K562 (cell line): ENCODE measurements around the gene TNFSF9. TPM values are rescaled to one million over a fixed set of nuclear protein-coding genes. Genes with fewer than 3 reads are reported as not detected.

Source experiments
- ATAC-seq: fragments of 200-7000 bp; cut with Tn5 transposase; 3 replicates; pipeline ENCODE4 v1.9.1; 2020; ENCODE audit warnings: moderate library complexity
- BruUV-seq: library from RNA; stranded (reverse); fragments of 400-500 nt; replicated peaks from 2 replicates; lab custom pipeline; 2021; lab: Mats Ljungman, UMichigan
- CTCF ChIA-PET: fragments of 300-600 bp; formaldehyde crosslinking; extraction: SDS; loops from one replicate; lab custom pipeline; 2021; ENCODE audit warnings: low intra/inter-chr PET ratio; lab: Yijun Ruan, JAX
- POLR2A ChIA-PET: fragments of 300-600, 350-650 bp; sonication (Branson Sonifier 250); formaldehyde crosslinking; extraction: SDS; loops from one replicate; lab custom pipeline; 2021; ENCODE audit warnings: antibody characterized with exemption, inconsistent platforms; lab: Yijun Ruan, JAX
- DNase-seq, 4 experiments: peaks; one replicate each; pipeline versions ENCODE4 v3.0.0 to v3.0.0-alpha.2; 2011 to 2018; ENCODE audit warnings: low spot score in 3 of 4, mixed read lengths in 3 of 4; ENCODE audit errors: extremely low read depth in 1 of 4
- FAIRE-seq: peaks from 2 replicates; lab custom pipeline; 2011; peaks lifted over from hg19 to GRCh38; lab: Jason Lieb, UNC
- H2AFZ ChIP-seq: 2 replicates; pipeline ENCODE4 v1.6.0; 2011; ENCODE audit warnings: low read depth, low read length, control low read depth, inconsistent platforms
- H3K27ac ChIP-seq: fragments of 200-600 bp; 3 replicates; pipeline ENCODE4 v1.8.0; 2011; ENCODE audit warnings: low read depth, mild to moderate bottlenecking, control low read depth, inconsistent platforms, low read length, moderate library complexity, mixed read lengths; ENCODE audit errors: extremely low read depth
- H3K27me3 ChIP-seq, 2 experiments: fragments of 300-600 bp in 1 of 2; 2 replicates in 1 of 2; 3 replicates in 1 of 2; pipeline versions ENCODE4 v1.6.0 to v1.8.0; 2011; ENCODE audit warnings: inconsistent platforms in 2 of 2, low read length in 2 of 2, mild to moderate bottlenecking in 1 of 2, mixed read lengths in 1 of 2, moderate library complexity in 1 of 2; ENCODE audit not compliant: control insufficient read depth in 2 of 2, insufficient read depth in 2 of 2
- H3K36me3 ChIP-seq: fragments of 300-600 bp; 3 replicates; pipeline ENCODE4 v1.8.0; 2011; ENCODE audit warnings: mild to moderate bottlenecking, low read length, inconsistent platforms; ENCODE audit not compliant: control insufficient read depth, insufficient read depth
- H3K4me1 ChIP-seq, 2 experiments: fragments of 200-600 bp in 1 of 2; replicated peaks in 1 of 2; 2 replicates in 1 of 2; 3 replicates in 1 of 2; pipeline versions ENCODE4 v1.5.1 to v1.8.0; 2011; ENCODE audit warnings: inconsistent platforms in 2 of 2, low read length in 2 of 2, mild to moderate bottlenecking in 1 of 2, mixed read lengths in 1 of 2, moderate library complexity in 1 of 2; ENCODE audit not compliant: control insufficient read depth in 2 of 2, insufficient read depth in 2 of 2
- H3K4me2 ChIP-seq: 2 replicates; pipeline ENCODE4 v1.6.1; 2011; ENCODE audit warnings: low read length, control low read depth, inconsistent platforms, mixed read lengths; ENCODE audit not compliant: insufficient read depth
- H3K4me3 ChIP-seq: fragments of 200-600 bp; sonication (generic), shearing (Covaris generic); 2 replicates; pipeline ENCODE4 v1.5.1; 2016; ENCODE audit warnings: control low read depth, inconsistent platforms
- H3K79me2 ChIP-seq: fragments of 200-600 bp; 3 replicates; pipeline ENCODE4 v1.8.0; 2011; ENCODE audit warnings: low read length, inconsistent platforms; ENCODE audit not compliant: control insufficient read depth, insufficient read depth
- H3K9ac ChIP-seq, 2 experiments: 2 replicates each; pipeline versions ENCODE4 v1.6.0 to v1.6.1; 2011; ENCODE audit warnings: low read depth in 2 of 2, low read length in 2 of 2, control low read depth in 1 of 2, inconsistent platforms in 1 of 2, mild to moderate bottlenecking in 1 of 2, mixed read lengths in 1 of 2; ENCODE audit not compliant: insufficient read depth in 1 of 2
- H3K9me1 ChIP-seq: one replicate; pipeline ENCODE4 v1.6.0; 2011; ENCODE audit warnings: inconsistent platforms, mild to moderate bottlenecking, low read length, moderate library complexity; ENCODE audit not compliant: control insufficient read depth, insufficient read depth
- H3K9me3 ChIP-seq: replicated peaks from 2 replicates; pipeline ENCODE4 v1.5.1; 2011; ENCODE audit warnings: low read depth, low read length, inconsistent platforms; ENCODE audit not compliant: control insufficient read depth, insufficient read depth
- H4K20me1 ChIP-seq: replicated peaks from 2 replicates; pipeline ENCODE4 v1.6.1; 2011; ENCODE audit warnings: low read length, inconsistent platforms, mixed read lengths; ENCODE audit not compliant: control insufficient read depth, insufficient read depth
- BCL6 ChIP-seq: fragments of 250-450 bp; sonication (Bioruptor Pico); IDR thresholded peaks from 2 replicates; pipeline ENCODE4 v1.4.0; 2020
- DACH1 ChIP-seq: fragments of 450-650 bp; IDR thresholded peaks from 2 replicates; pipeline ENCODE4 v1.6.1; 2018; ENCODE audit not compliant: partially characterized antibody
- DPF2 ChIP-seq: fragments of 450-650 bp; IDR thresholded peaks from 2 replicates; pipeline ENCODE4 v1.6.1; 2016
- FOXJ3 ChIP-seq: sonication (generic); formaldehyde crosslinking; IDR thresholded peaks from 2 replicates; pipeline ENCODE4 v1.4.0; 2020; ENCODE audit warnings: mild to moderate bottlenecking, missing genetic modification reagents
- HDAC2 ChIP-seq: fragments of 450-650 bp; IDR thresholded peaks from 2 replicates; pipeline ENCODE4 v1.6.1; 2016; ENCODE audit warnings: mild to moderate bottlenecking
- L3MBTL2 ChIP-seq: fragments of 450-650 bp; IDR thresholded peaks from 2 replicates; pipeline ENCODE4 v1.6.1; 2016; ENCODE audit warnings: mild to moderate bottlenecking, moderate library complexity
- NFE2L1 ChIP-seq: fragments of 450-650 bp; IDR thresholded peaks from 2 replicates; pipeline ENCODE4 v1.6.1; 2016; ENCODE audit warnings: missing genetic modification characterization, low read depth, mild to moderate bottlenecking, missing compliant biosample characterization, moderate library complexity, borderline replicate concordance
- PCBP2 ChIP-seq: fragments of 200-400 bp; formaldehyde crosslinking; IDR thresholded peaks from 2 replicates; pipeline ENCODE4 v1.6.1; 2018; ENCODE audit warnings: low read length, low read depth, mild to moderate bottlenecking, moderate library complexity; ENCODE audit not compliant: poor library complexity, severe bottlenecking
- PTBP1 ChIP-seq: fragments of 200-400 bp; formaldehyde crosslinking; IDR thresholded peaks from 2 replicates; pipeline ENCODE4 v1.6.1; 2017; ENCODE audit warnings: low read depth, low read length
- RAD21 ChIP-seq, 2 experiments: fragments of 250-450 bp in 1 of 2; fragments of 450-650 bp in 1 of 2; sonication (Bioruptor Pico) in 1 of 2; formaldehyde crosslinking in 1 of 2; IDR thresholded peaks in 1 of 2; conservative IDR thresholded peaks in 1 of 2; 2 replicates each; pipeline versions ENCODE4 v1.4.0 to v1.8.0; 2020 to 2022; ENCODE audit warnings: mild to moderate bottlenecking in 2 of 2, moderate library complexity in 1 of 2
- RUNX1 ChIP-seq: sonication (generic); IDR thresholded peaks from 2 replicates; pipeline ENCODE4 v1.6.1; 2016; ENCODE audit warnings: antibody characterized with exemption, low read depth
- SMARCA5 ChIP-seq: fragments of 450-650 bp; IDR thresholded peaks from 2 replicates; pipeline ENCODE4 v1.6.1; 2016
- STAT5A ChIP-seq: IDR thresholded peaks from 2 replicates; pipeline ENCODE4 v1.6.1; 2012; ENCODE audit warnings: low read length, inconsistent platforms, borderline replicate concordance
- ZBTB8A ChIP-seq: fragments of 450-650 bp; IDR thresholded peaks from 2 replicates; pipeline ENCODE4 v1.6.1; 2018; ENCODE audit warnings: mild to moderate bottlenecking, moderate library complexity; ENCODE audit not compliant: partially characterized antibody
- ZNF584 ChIP-seq: fragments of 200-800 bp; sonication (Bioruptor generic); IDR thresholded peaks from 2 replicates; pipeline ENCODE4 v1.6.1; 2016; ENCODE audit warnings: low read depth, mild to moderate bottlenecking, missing genetic modification characterization, missing compliant biosample characterization
- WGBS: fragments of 100-300 bp; shearing (Covaris generic); methylation state at CpG from one replicate; pipeline ENCODE4 v1.1.6; 2016; ENCODE audit warnings: low coverage, mixed read lengths; ENCODE audit not compliant: insufficient coverage; ENCODE audit errors: missing lambda C conversion rate; 5-methylcytosine and 5-hydroxymethylcytosine counted together
- in situ Hi-C: fragments of 300-500 bp; cut with MboI; formaldehyde crosslinking; loops from 4 replicates; pipeline ENCODE4 v1.15.0; 2018; ENCODE audit warnings: inconsistent platforms, mixed read lengths
- intact Hi-C: fragments of 100-400 bp; cut with micrococcal nuclease; formaldehyde crosslinking; loops from 2 replicates; pipeline ENCODE4 v1.14.2; 2022
- polyA plus RNA-seq, 8 experiments: library from polyadenylated mRNA; depleted of rRNA in 4 of 8; stranded (reverse) in 5 of 8; unstranded in 3 of 8; fragments of >200 nt; fragmentation: Nextera tagmentation in 2 of 8; fragmentation: Illumina TruSeq in 1 of 8; extraction: Ambion mirVana in 2 of 8; extraction: Trizol in 1 of 8; gene quantifications; 2 replicates each; pipeline versions ENCODE4 v1.2.1 to v1.2.3, GENCODE V29; 2011 to 2014; ENCODE audit warnings: inconsistent platforms in 1 of 8, missing spikeins in 1 of 8
- total RNA-seq, 7 experiments: library from RNA; depleted of rRNA in 6 of 7; stranded (reverse); fragments of >200 nt in 6 of 7; fragmentation: Illumina TruSeq in 2 of 7; extraction: Trizol in 2 of 7; gene quantifications; 2 replicates each; pipeline versions ENCODE4 v1.2.1 to v1.2.3, GENCODE V29; 2011 to 2021; ENCODE audit warnings: low replicate concordance in 1 of 7
- TF ChIP-seq, protein P1 (sequence below): fragments of 450-650 bp; IDR thresholded peaks from 2 replicates; pipeline ENCODE4 v1.6.1; 2017; ENCODE audit warnings: antibody characterized with exemption, mild to moderate bottlenecking
- TF ChIP-seq, protein P2 (sequence below): sonication (generic); formaldehyde crosslinking; IDR thresholded peaks from 2 replicates; pipeline ENCODE4 v1.9.0; 2022; ENCODE audit warnings: mild to moderate bottlenecking, missing genetic modification reagents

TNFSF9 gene
- total and polyA plus RNA-seq, 9 of the 15 experiments (the other 6 are each of a cell fraction or from before 2014, with no cell fraction given) = 1.4 to 17.9 (median 6.5) TPM

DNA sequence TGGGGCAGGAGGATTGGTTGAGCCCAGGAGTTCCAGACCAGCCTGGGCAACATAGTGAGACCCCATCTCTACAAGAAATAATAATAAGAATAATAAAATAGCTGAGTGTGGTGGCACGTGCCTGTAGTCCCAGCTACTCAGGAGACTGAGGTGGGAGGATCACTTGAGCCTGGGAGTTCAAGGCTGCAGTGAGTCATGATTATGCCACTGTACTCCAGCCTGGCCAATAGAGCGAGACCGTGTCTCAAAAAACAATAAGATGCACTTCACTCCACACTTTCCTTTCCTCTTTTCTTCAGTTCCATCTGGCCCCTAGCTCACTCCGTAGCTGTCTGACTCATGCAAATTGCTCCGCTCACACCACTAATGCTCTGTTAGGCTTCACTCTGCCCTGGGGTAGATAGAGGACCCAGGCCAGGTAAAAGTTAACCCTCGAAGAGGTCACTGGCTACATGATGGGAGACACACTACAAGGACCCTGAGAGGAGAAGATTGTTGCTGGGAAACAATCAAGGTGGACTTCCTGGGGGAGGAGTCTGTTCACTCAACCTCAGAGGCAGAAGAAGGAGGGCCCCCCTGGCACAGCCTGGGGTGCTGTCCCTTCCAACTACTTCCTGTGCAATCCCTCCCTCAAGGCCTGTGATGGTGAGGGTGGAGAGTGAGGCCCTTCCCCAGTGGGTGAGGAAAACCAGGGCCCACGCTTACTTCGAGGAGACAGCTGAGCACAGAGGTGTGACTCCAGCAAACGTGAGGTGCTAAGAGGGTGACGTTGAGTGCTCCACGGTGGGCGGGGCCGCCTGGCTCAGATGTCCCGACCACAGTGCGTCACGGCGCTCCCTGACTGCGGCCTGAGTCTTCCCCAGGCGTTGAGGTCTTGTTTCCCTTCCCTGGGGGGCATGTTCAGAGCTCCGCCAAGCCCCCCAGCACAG lies 8.8 kb upstream of the TNFSF9 start:
- H3K36me3 ChIP-seq = no peaks in the 10 kb centered on the region
- H3K9me1 ChIP-seq = no peaks in the 10 kb centered on the region
- FAIRE-seq (peak; percentile 80), ATAC-seq (peak; percentile 87), DNase-seq (peak; percentile 63 to 68 (median 66))
- BruUV-seq = no TSS peak
- intact Hi-C loops = no loop called here
- 25% methylated on average over 19 of the region's 20 CpGs for WGBS
- ChIA-PET CTCF (no interaction called here), POLR2A (interaction anchor here (0.6 to 3.3 kb wide), 3 partner anchors 9 to 11 kb away, joined by 3 to 21 read pairs (median 5); partner anchors contain the start of gene TNFSF9)
- H3K9me3 ChIP-seq = no peaks in the 10 kb centered on the region
- in situ Hi-C loops = loop anchor here (10.0 kb wide), 1 partner anchor 343 kb away; no protein-coding TSS in a partner anchor
- no peaks in the 10 kb centered on the region; the same call in 1 of the 2 replicates for H4K20me1 ChIP-seq
- peak overlapping the region; percentile 39 to 41; a peak in 3 of 4 replicates for H3K9ac ChIP-seq
- H2AFZ ChIP-seq = peak overlapping the region; percentile 93
- H3K4me2 ChIP-seq = peak overlapping the region; percentile 43
- no peaks in the 10 kb centered on the region for H3K27me3 ChIP-seq
- H3K4me3 ChIP-seq = no peak overlapping the region
- H3K79me2 ChIP-seq = no peaks in the 10 kb centered on the region
- H3K4me1 ChIP-seq = peaks cover 16 to 17% of the 10 kb centered on the region in 2 experiments
- H3K27ac ChIP-seq = peak overlapping the region; percentile 25; the same call in 1 of the 3 replicates
- TF ChIP-seq PTBP1 = peak; percentile 76; the same call in 1 of the 2 replicates
- TF ChIP-seq L3MBTL2 = peak; percentile 91
- TF ChIP-seq, protein P1, sequence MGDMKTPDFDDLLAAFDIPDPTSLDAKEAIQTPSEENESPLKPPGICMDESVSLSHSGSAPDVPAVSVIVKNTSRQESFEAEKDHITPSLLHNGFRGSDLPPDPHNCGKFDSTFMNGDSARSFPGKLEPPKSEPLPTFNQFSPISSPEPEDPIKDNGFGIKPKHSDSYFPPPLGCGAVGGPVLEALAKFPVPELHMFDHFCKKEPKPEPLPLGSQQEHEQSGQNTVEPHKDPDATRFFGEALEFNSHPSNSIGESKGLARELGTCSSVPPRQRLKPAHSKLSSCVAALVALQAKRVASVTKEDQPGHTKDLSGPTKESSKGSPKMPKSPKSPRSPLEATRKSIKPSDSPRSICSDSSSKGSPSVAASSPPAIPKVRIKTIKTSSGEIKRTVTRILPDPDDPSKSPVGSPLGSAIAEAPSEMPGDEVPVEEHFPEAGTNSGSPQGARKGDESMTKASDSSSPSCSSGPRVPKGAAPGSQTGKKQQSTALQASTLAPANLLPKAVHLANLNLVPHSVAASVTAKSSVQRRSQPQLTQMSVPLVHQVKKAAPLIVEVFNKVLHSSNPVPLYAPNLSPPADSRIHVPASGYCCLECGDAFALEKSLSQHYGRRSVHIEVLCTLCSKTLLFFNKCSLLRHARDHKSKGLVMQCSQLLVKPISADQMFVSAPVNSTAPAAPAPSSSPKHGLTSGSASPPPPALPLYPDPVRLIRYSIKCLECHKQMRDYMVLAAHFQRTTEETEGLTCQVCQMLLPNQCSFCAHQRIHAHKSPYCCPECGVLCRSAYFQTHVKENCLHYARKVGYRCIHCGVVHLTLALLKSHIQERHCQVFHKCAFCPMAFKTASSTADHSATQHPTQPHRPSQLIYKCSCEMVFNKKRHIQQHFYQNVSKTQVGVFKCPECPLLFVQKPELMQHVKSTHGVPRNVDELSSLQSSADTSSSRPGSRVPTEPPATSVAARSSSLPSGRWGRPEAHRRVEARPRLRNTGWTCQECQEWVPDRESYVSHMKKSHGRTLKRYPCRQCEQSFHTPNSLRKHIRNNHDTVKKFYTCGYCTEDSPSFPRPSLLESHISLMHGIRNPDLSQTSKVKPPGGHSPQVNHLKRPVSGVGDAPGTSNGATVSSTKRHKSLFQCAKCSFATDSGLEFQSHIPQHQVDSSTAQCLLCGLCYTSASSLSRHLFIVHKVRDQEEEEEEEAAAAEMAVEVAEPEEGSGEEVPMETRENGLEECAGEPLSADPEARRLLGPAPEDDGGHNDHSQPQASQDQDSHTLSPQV = peak; percentile 38; the same call in 1 of the 2 replicates
- no peak for TF ChIP-seq STAT5A
- no peak for TF ChIP-seq BCL6 (CRISPR knock-in tag)
- TF ChIP-seq RUNX1 = no peak
- peak; percentile 35 for TF ChIP-seq DACH1
- 0 out of 2 replicates have a peak, but pooled peaks have one; percentile 23 for TF ChIP-seq DPF2
- TF ChIP-seq NFE2L1 (tag) = no peak
- TF ChIP-seq PCBP2 = no peak
- TF ChIP-seq FOXJ3 (CRISPR knock-in tag) = no peak
- TF ChIP-seq RAD21 (CRISPR knock-in tag; conservative IDR thresholded peaks at IDR 0.05 in 1 of 2, IDR thresholded peaks at IDR 0.05 in 1 of 2) = no peak
- TF ChIP-seq ZBTB8A = no peak
- peak; percentile 94 for TF ChIP-seq SMARCA5
- no peak for TF ChIP-seq ZNF584
- 0 out of 2 replicates have a peak, but pooled peaks have one; percentile 58 for TF ChIP-seq HDAC2
- TF ChIP-seq, protein P2, sequence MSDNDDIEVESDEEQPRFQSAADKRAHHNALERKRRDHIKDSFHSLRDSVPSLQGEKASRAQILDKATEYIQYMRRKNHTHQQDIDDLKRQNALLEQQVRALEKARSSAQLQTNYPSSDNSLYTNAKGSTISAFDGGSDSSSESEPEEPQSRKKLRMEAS (CRISPR knock-in tag) = 0 out of 2 replicates have a peak, but pooled peaks have one; percentile 25
